Esophagus squamous epithelium (tissue), 4 donors: ENCODE measurements around the gene RAET1L.
"Not testable (repeated sequence)": the region's sequence is repeated elsewhere in the genome, so short reads cannot be mapped to it uniquely, and the experiment has no call there.

Experiments used
- POLR2A ChIP-seq, 4 donors: fragments of 450-650 bp; IDR thresholded peaks; one replicate each; pipeline ENCODE4 v1.6.1; 2017; ENCODE audit warnings: antibody characterized with exemption in 4 of 4, mild to moderate bottlenecking in 4 of 4, moderate library complexity in 3 of 4
- TF ChIP-seq, protein P1 (sequence below), 6 experiments: fragments of 450-650 bp in 4 of 6; fragments of 200-600 bp in 2 of 6; sonication (generic) in 2 of 6; IDR thresholded peaks; one replicate each; pipeline ENCODE4 v1.5.1; 2016 to 2019; ENCODE audit warnings: antibody characterized with exemption in 6 of 6, mild to moderate bottlenecking in 4 of 6, moderate library complexity in 4 of 6

DNA sequence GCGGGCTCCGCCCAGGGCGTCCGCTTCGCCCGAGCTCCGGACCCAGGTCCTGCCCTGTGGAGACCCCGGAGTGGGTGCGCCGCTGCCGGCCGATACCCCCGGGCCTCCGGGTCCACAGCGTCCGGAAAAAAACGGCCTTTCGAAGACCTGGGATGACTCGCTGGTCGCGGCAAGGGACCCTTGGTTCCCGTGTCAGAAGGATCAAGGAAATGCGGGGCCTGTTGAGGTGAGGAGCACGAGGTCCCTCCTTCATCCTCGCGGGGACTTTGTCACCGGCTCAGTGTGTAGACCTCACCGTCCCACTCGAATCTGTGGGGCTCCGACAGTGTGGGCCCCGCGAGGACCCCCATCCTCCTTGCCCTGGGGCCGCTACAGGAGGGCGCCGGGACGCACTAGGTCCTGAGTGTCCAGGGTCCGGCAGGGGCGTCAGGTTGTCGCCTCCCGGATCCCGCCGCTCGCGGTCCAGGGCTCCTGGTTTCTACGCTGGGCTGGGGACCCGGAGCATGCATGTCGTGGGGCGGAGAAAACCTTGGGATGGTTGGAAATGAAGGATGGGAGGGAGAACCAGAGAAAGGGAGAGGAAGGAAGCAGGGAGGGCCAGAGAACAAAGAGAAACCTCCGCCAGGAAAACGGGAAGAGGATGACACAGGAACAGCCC lies 10.6 kb downstream of the RAET1L start:
- TF ChIP-seq POLR2A (IDR thresholded peaks at IDR 0.05) = not testable (repeated sequence)
- TF ChIP-seq, protein P1, sequence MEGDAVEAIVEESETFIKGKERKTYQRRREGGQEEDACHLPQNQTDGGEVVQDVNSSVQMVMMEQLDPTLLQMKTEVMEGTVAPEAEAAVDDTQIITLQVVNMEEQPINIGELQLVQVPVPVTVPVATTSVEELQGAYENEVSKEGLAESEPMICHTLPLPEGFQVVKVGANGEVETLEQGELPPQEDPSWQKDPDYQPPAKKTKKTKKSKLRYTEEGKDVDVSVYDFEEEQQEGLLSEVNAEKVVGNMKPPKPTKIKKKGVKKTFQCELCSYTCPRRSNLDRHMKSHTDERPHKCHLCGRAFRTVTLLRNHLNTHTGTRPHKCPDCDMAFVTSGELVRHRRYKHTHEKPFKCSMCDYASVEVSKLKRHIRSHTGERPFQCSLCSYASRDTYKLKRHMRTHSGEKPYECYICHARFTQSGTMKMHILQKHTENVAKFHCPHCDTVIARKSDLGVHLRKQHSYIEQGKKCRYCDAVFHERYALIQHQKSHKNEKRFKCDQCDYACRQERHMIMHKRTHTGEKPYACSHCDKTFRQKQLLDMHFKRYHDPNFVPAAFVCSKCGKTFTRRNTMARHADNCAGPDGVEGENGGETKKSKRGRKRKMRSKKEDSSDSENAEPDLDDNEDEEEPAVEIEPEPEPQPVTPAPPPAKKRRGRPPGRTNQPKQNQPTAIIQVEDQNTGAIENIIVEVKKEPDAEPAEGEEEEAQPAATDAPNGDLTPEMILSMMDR (IDR thresholded peaks at IDR 0.05) = not testable (repeated sequence)
